GM12875 (cell line): ENCODE results near the gene CDH13.

Experiments used
- H3K4me3 ChIP-seq: one replicate; pipeline ENCODE4 v1.5.1; 2011; ENCODE audit warnings: low read depth, low read length, control low read depth
- CTCF ChIP-seq: IDR thresholded peaks from 2 replicates; pipeline ENCODE4 v1.5.1; 2011; ENCODE audit warnings: low read depth, mild to moderate bottlenecking, control low read depth, inconsistent platforms, low read length, moderate library complexity, borderline replicate concordance; ENCODE audit not compliant: insufficient read depth

CDH13 gene

GRCh38 chr16:82857693-82858365, 231.1 kb downstream of the CDH13 start:
- H3K4me3 ChIP-seq: no peak overlapping the region
- TF ChIP-seq CTCF: no peak

GRCh38 chr16:82859662-82860061, 232.9 kb downstream of the CDH13 start:
- no peak for TF ChIP-seq CTCF
- no peak overlapping the region for H3K4me3 ChIP-seq

- no peak for TF ChIP-seq CTCF
- no peak overlapping the region for H3K4me3 ChIP-seq
Measured at GRCh38 chr16:82860071-82860470, 233.3 kb downstream of the CDH13 start.

- no peak for TF ChIP-seq CTCF
- H3K4me3 ChIP-seq: no peak overlapping the region
Measured at GRCh38 chr16:82862057-82862456, 235.3 kb downstream of the CDH13 start.

GRCh38 chr16:82864332-82865040, 237.7 kb downstream of the CDH13 start:
- H3K4me3 ChIP-seq: no peak overlapping the region
- TF ChIP-seq CTCF: no peak

- H3K4me3 ChIP-seq: no peak overlapping the region
- TF ChIP-seq CTCF: no peak
Measured at GRCh38 chr16:82865412-82865811, 238.6 kb downstream of the CDH13 start.

- no peak for TF ChIP-seq CTCF
- H3K4me3 ChIP-seq: no peak overlapping the region
Measured at GRCh38 chr16:82867485-82867884, 240.7 kb downstream of the CDH13 start.
